Measurements from ENCODE around the gene PRPF19.
"Not testable (repeated sequence)": the region's sequence is repeated elsewhere in the genome, so short reads cannot be mapped to it uniquely, and the experiment has no call there.

DNA sequence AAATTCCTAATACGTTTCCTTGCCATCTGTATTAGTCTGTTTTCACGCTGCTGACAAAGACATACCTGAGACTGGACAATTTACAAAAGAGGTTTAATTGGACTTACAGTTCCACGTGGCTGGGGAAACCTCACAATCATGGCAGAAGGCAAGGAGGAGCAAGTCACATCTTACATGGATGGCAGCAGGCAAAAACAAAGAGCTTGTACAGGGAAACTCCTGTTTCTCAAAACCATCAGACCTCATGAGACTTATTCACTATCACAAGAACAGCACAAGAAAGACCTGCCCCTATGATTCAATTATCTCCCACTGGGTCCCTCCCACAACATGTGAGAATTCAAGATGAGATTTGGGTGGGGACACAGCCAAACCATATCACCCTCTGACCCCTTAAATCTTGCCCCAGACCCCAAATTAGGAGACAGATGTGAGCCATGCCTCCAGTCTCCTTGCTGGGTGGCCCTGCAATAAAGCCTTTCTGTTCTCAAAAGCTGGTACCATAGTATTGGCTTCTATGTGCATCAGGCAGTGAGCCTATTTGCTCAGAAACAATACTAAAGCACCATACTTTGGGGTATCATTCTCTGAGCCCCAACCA is 3.4 kb upstream of the PRPF19 start:
- TF ChIP-seq, protein P1, sequence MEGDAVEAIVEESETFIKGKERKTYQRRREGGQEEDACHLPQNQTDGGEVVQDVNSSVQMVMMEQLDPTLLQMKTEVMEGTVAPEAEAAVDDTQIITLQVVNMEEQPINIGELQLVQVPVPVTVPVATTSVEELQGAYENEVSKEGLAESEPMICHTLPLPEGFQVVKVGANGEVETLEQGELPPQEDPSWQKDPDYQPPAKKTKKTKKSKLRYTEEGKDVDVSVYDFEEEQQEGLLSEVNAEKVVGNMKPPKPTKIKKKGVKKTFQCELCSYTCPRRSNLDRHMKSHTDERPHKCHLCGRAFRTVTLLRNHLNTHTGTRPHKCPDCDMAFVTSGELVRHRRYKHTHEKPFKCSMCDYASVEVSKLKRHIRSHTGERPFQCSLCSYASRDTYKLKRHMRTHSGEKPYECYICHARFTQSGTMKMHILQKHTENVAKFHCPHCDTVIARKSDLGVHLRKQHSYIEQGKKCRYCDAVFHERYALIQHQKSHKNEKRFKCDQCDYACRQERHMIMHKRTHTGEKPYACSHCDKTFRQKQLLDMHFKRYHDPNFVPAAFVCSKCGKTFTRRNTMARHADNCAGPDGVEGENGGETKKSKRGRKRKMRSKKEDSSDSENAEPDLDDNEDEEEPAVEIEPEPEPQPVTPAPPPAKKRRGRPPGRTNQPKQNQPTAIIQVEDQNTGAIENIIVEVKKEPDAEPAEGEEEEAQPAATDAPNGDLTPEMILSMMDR (IDR thresholded peaks at IDR 0.05; ENCODE audit: insufficient read depth, low read depth, low read length): not testable (repeated sequence)
- not testable (repeated sequence) for TF ChIP-seq EZH2 (IDR thresholded peaks at IDR 0.05; ENCODE audit: insufficient read depth, low read length)

All from astrocyte (in vitro differentiated cells and primary cell).